ENCODE data around the gene KCNH4.

The KCNH4 gene

GRCh38 chr17:42113293-42114069 lies 67.5 kb downstream of the KCNH4 start:
- Histone ChIP-seq H3K9ac (ENCODE audit: low read length) (no peak overlapping the region), H3K4me1 (ENCODE audit: control insufficient read depth, insufficient read depth, low read length) (peaks cover 8% of the 10 kb centered on the region), H3K9me3 (ENCODE audit: control insufficient read depth, insufficient read depth, low read depth, low read length) (no peaks in the 10 kb centered on the region), H3K27me3 (ENCODE audit: control insufficient read depth, insufficient read depth, low read length) (no peaks in the 10 kb centered on the region), H3K36me3 (ENCODE audit: control insufficient read depth, insufficient read depth, low read length) (peaks cover 43% of the 10 kb centered on the region), H3K4me3 (ENCODE audit: low read depth, low read length) (no peak overlapping the region), H3K27ac (ENCODE audit: low read depth, low read length) (no peak overlapping the region)

DNA sequence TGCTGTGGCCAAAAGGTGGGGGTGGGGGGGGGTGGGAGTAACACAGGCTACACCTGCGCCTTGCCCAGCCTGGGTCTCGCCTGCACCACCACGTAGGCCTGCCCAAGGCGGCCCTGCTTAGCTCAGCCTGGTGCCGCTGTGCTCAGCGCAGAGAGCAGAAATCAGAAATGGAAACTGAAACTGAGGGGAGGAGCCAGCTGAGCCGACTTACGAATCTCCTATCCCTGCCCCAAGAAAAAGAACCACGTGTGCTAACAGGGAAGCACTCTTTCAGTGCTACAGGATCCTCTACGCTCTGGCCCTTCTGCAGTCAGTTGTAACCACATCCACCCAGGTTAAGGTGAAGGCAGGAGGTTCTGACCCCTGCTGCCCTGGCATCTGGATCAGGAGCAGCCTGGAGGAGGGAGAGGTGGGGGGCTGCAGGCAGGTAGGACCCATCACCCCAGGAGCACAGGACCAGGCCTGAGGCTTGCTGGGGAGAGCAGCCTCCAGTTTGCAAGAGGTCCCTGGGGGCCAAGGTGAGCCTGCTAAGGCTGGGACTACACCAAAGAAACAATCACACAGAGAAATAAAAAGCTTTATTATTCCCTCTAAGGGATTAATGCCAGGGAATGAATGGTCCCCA lies 68.3 kb downstream of the KCNH4 start, which contains the start of gene DHX58:
TSS of gene DHX58 (minus strand) at position 163 of the 625 bp plus-strand sequence. CDS start 822 bp downstream, outside the sequence.
- Histone ChIP-seq H3K27ac (ENCODE audit: low read depth, low read length) (no peak within 1 kb of the TSS), H3K9me3 (ENCODE audit: control insufficient read depth, insufficient read depth, low read depth, low read length) (no peaks in the 10 kb centered on the region), H3K27me3 (ENCODE audit: control insufficient read depth, insufficient read depth, low read length) (no peaks in the 10 kb centered on the region), H3K4me3 (ENCODE audit: low read depth, low read length) (no peak within 1 kb of the TSS), H3K9ac (ENCODE audit: low read length) (no peak within 1 kb of the TSS), H3K4me1 (ENCODE audit: control insufficient read depth, insufficient read depth, low read length) (peaks cover 15% of the 10 kb centered on the region), H3K36me3 (ENCODE audit: control insufficient read depth, insufficient read depth, low read length) (peaks cover 37% of the 10 kb centered on the region)

- Histone ChIP-seq H3K9me3 (ENCODE audit: control insufficient read depth, insufficient read depth, low read depth, low read length) (no peaks in the 10 kb centered on the region), H3K4me3 (ENCODE audit: low read depth, low read length) (no peak overlapping the region), H3K9ac (ENCODE audit: low read length) (no peak overlapping the region), H3K27me3 (ENCODE audit: control insufficient read depth, insufficient read depth, low read length) (no peaks in the 10 kb centered on the region), H3K27ac (ENCODE audit: low read depth, low read length) (no peak overlapping the region), H3K36me3 (ENCODE audit: control insufficient read depth, insufficient read depth, low read length) (peaks cover 31% of the 10 kb centered on the region), H3K4me1 (ENCODE audit: control insufficient read depth, insufficient read depth, low read length) (peaks cover 15% of the 10 kb centered on the region)
Measured at GRCh38 chr17:42111871-42112551, 68.9 kb downstream of the KCNH4 start.

DNA sequence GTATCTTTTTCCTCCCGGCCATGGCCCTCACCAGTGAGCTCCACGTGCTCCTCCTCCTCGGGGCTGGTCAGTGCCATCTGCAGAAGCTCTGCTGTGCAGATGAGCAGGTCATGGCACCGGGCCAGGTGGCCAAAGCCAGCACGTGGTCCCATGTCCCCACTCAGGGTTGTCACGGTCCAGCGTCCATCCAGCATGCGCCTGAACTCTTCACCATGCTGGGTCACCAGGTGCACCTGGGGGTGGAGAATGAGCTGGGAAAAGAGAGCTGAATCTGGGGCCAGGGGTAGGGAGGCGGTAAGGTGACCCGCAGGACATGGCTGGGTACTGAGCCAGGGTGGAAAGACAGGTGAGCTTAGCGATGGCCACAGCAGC lies 69.7 kb downstream of the KCNH4 start:
- H3K4me1 ChIP-seq (ENCODE audit: control insufficient read depth, insufficient read depth, low read length) = peaks cover 15% of the 10 kb centered on the region
- H3K27ac ChIP-seq (ENCODE audit: low read depth, low read length) = no peak overlapping the region
- H3K27me3 ChIP-seq (ENCODE audit: control insufficient read depth, insufficient read depth, low read length) = peaks cover 4% of the 10 kb centered on the region; the same call in 1 of the 2 replicates
- H3K9me3 ChIP-seq (ENCODE audit: control insufficient read depth, insufficient read depth, low read depth, low read length) = no peaks in the 10 kb centered on the region
- H3K9ac ChIP-seq (ENCODE audit: low read length) = no peak overlapping the region
- H3K4me3 ChIP-seq (ENCODE audit: low read depth, low read length) = no peak overlapping the region
- peaks cover 27% of the 10 kb centered on the region for H3K36me3 ChIP-seq (ENCODE audit: control insufficient read depth, insufficient read depth, low read length)

- peaks cover 4% of the 10 kb centered on the region; the same call in 1 of the 2 replicates for H3K27me3 ChIP-seq (ENCODE audit: control insufficient read depth, insufficient read depth, low read length)
- peaks cover 15% of the 10 kb centered on the region for H3K4me1 ChIP-seq (ENCODE audit: control insufficient read depth, insufficient read depth, low read length)
- H3K9me3 ChIP-seq (ENCODE audit: control insufficient read depth, insufficient read depth, low read depth, low read length) = no peaks in the 10 kb centered on the region
- H3K9ac ChIP-seq (ENCODE audit: low read length) = no peak overlapping the region
- H3K4me3 ChIP-seq (ENCODE audit: low read depth, low read length) = no peak overlapping the region
- H3K27ac ChIP-seq (ENCODE audit: low read depth, low read length) = no peak overlapping the region
- peaks cover 20% of the 10 kb centered on the region for H3K36me3 ChIP-seq (ENCODE audit: control insufficient read depth, insufficient read depth, low read length)
Measured at GRCh38 chr17:42110301-42111264, 70.4 kb downstream of the KCNH4 start.

DNA sequence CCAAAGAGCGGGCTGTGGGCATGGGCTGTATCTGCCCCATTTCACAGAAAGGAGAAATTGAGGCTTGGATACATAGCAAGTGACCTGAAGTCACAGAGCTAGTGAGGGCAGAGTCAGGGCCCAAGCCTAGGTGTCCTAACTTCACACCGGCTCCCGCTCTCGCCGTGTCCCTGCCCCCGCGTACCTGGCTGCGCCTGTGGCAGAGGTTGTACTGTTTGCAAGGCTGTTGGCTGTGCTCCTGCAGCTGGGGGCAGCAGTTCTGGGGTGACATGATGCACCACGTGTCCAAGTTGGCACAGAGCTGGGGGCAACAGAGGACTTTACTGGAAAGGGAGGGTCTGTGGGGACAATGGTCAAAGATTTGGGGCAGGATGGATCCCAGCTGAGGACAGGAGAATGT lies 71.9 kb downstream of the KCNH4 start:
- Histone ChIP-seq H3K4me3 (ENCODE audit: low read depth, low read length) (no peak overlapping the region), H3K9me3 (ENCODE audit: control insufficient read depth, insufficient read depth, low read depth, low read length) (no peaks in the 10 kb centered on the region), H3K9ac (ENCODE audit: low read length) (no peak overlapping the region), H3K4me1 (ENCODE audit: control insufficient read depth, insufficient read depth, low read length) (peaks cover 15% of the 10 kb centered on the region), H3K27me3 (ENCODE audit: control insufficient read depth, insufficient read depth, low read length) (peaks cover 4% of the 10 kb centered on the region; the same call in 1 of the 2 replicates), H3K36me3 (ENCODE audit: control insufficient read depth, insufficient read depth, low read length) (peaks cover 8% of the 10 kb centered on the region; the same call in 1 of the 2 replicates), H3K27ac (ENCODE audit: low read depth, low read length) (no peak overlapping the region)

GRCh38 chr17:42107597-42108576 lies 73.1 kb downstream of the KCNH4 start:
- H3K9ac ChIP-seq (ENCODE audit: low read length) = peak overlapping the region; percentile 40
- no peak overlapping the region for H3K27ac ChIP-seq (ENCODE audit: low read depth, low read length)
- peaks cover 4% of the 10 kb centered on the region; the same call in 1 of the 2 replicates for H3K27me3 ChIP-seq (ENCODE audit: control insufficient read depth, insufficient read depth, low read length)
- H3K36me3 ChIP-seq (ENCODE audit: control insufficient read depth, insufficient read depth, low read length) = no peaks in the 10 kb centered on the region
- no peaks in the 10 kb centered on the region for H3K9me3 ChIP-seq (ENCODE audit: control insufficient read depth, insufficient read depth, low read depth, low read length)
- peak overlapping the region; percentile 54 for H3K4me3 ChIP-seq (ENCODE audit: low read depth, low read length)
- peaks cover 15% of the 10 kb centered on the region for H3K4me1 ChIP-seq (ENCODE audit: control insufficient read depth, insufficient read depth, low read length)

- Histone ChIP-seq H3K9me3 (ENCODE audit: control insufficient read depth, insufficient read depth, low read depth, low read length) (no peaks in the 10 kb centered on the region), H3K27me3 (ENCODE audit: control insufficient read depth, insufficient read depth, low read length) (peaks cover 4% of the 10 kb centered on the region; the same call in 1 of the 2 replicates), H3K4me3 (ENCODE audit: low read depth, low read length) (peak overlapping the region; percentile 54), H3K4me1 (ENCODE audit: control insufficient read depth, insufficient read depth, low read length) (peaks cover 11% of the 10 kb centered on the region), H3K9ac (ENCODE audit: low read length) (no peak overlapping the region), H3K36me3 (ENCODE audit: control insufficient read depth, insufficient read depth, low read length) (no peaks in the 10 kb centered on the region), H3K27ac (ENCODE audit: low read depth, low read length) (no peak overlapping the region)
Measured at GRCh38 chr17:42107124-42107523, 73.8 kb downstream of the KCNH4 start.

Measured in HUES6 (cell line).